ENCODE results near the gene SLC34A1. TPM values are rescaled to one million over a fixed set of nuclear protein-coding genes. Genes with fewer than 3 reads are reported as not detected.

Gene SLC34A1
- total and polyA plus RNA-seq, 4 donors = 0.23 to 1.0 (median 0.47) TPM

- Histone ChIP-seq H3K9ac (ENCODE audit: low read depth in 1 of 2, low read length in 2 of 2) (no peak overlapping the region), H3K9me3 (ENCODE audit: control insufficient read depth in 4 of 4, low read length in 3 of 4) (no peaks in the 10 kb centered on the region), H3K27ac (ENCODE audit: low read depth in 1 of 2, low read length in 2 of 2) (no peak overlapping the region), H3K4me1 (ENCODE audit: control insufficient read depth in 4 of 4, insufficient read depth in 4 of 4, low read length in 3 of 4) (peaks cover 14 to 57% (median 48%) of the 10 kb centered on the region in 4 donors), H3K36me3 (ENCODE audit: control insufficient read depth in 4 of 4, insufficient read depth in 3 of 4, low read depth in 1 of 4, low read length in 3 of 4) (peaks cover 0 to 9% (median 2%) of the 10 kb centered on the region in 4 donors), H3K4me3 (ENCODE audit: low read depth in 1 of 3, low read length in 3 of 3) (no peak overlapping the region), H3K27me3 (ENCODE audit: control insufficient read depth in 4 of 4, insufficient read depth in 4 of 4, low read length in 3 of 4) (no peaks in the 10 kb centered on the region)
- TF ChIP-seq CTCF (IDR thresholded peaks at IDR 0.05; ENCODE audit: low read depth, low read length, missing input control) (no peak), FOXA1 (IDR thresholded peaks at IDR 0.05) (no peak), EGR1 (IDR thresholded peaks at IDR 0.05; ENCODE audit: low read depth in 2 of 2) (no peak), JUND (IDR thresholded peaks at IDR 0.05) (no peak), FOXA2 (IDR thresholded peaks at IDR 0.05) (no peak), GABPA (IDR thresholded peaks at IDR 0.05 in 1 of 2, conservative IDR thresholded peaks at IDR 0.05 in 1 of 2) (no peak), HNF4A (conservative IDR thresholded peaks at IDR 0.05) (no peak), NR2F2 (IDR thresholded peaks at IDR 0.05) (no peak), RXRA (IDR thresholded peaks at IDR 0.05) (no peak), TAF1 (conservative IDR thresholded peaks at IDR 0.05) (no peak), HNF4G (IDR thresholded peaks at IDR 0.05) (no peak), ATF3 (IDR thresholded peaks at IDR 0.05) (no peak), MAX (IDR thresholded peaks at IDR 0.05) (no peak), YY1 (IDR thresholded peaks at IDR 0.05) (no peak)
- 66% methylated on average over 3 of the region's 3 CpGs for WGBS
- no peak for DNase-seq (ENCODE audit: low spot score)
Measured at GRCh38 chr5:177349362-177349647, 34.9 kb upstream of the SLC34A1 start.

DNA sequence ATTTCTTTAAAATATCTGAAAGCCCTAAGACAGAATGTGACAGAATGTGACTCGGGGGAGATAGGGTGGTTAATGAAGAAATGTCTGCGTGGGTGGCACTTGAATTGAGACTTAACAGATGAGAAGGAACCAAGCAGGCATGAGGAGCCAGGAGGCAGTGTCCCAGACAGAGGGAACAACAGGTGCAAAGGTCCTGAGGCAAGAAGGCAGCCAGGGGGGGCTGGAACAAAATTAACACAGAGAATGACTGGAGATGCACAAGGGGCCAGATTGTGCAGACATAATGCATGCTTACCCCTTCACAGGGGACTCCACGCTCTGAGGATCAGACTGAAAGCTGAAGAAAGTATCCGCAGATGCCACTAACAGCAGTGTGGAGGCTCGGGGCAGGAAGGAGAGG is 34.5 kb upstream of the SLC34A1 start:
- Histone ChIP-seq H3K4me3 (ENCODE audit: low read depth in 1 of 3, low read length in 3 of 3) (peak overlapping the region in 2 of 3 donors; percentile 75 to 99), H3K27ac (ENCODE audit: low read depth in 1 of 2, low read length in 2 of 2) (peak overlapping the region in 1 of 2 donors; percentile 3), H3K9me3 (ENCODE audit: control insufficient read depth in 4 of 4, low read length in 3 of 4) (no peaks in the 10 kb centered on the region), H3K9ac (ENCODE audit: low read depth in 1 of 2, low read length in 2 of 2) (no peak overlapping the region), H3K36me3 (ENCODE audit: control insufficient read depth in 4 of 4, insufficient read depth in 3 of 4, low read depth in 1 of 4, low read length in 3 of 4) (peaks cover 0 to 9% (median 1%) of the 10 kb centered on the region in 4 donors), H3K27me3 (ENCODE audit: control insufficient read depth in 4 of 4, insufficient read depth in 4 of 4, low read length in 3 of 4) (no peaks in the 10 kb centered on the region), H3K4me1 (ENCODE audit: control insufficient read depth in 4 of 4, insufficient read depth in 4 of 4, low read length in 3 of 4) (peaks cover 15 to 62% (median 52%) of the 10 kb centered on the region in 4 donors)
- WGBS = 83% methylated on average over 5 of the region's 5 CpGs
- no peak for DNase-seq (ENCODE audit: low spot score)
- TF ChIP-seq HNF4A (conservative IDR thresholded peaks at IDR 0.05) (peak in 1 of 2 donors; percentile 2), GABPA (IDR thresholded peaks at IDR 0.05 in 1 of 2, conservative IDR thresholded peaks at IDR 0.05 in 1 of 2) (no peak), CTCF (IDR thresholded peaks at IDR 0.05; ENCODE audit: low read depth, low read length, missing input control) (no peak)
